ENCODE measurements around the gene GPSM1.

Gene GPSM1

DNA sequence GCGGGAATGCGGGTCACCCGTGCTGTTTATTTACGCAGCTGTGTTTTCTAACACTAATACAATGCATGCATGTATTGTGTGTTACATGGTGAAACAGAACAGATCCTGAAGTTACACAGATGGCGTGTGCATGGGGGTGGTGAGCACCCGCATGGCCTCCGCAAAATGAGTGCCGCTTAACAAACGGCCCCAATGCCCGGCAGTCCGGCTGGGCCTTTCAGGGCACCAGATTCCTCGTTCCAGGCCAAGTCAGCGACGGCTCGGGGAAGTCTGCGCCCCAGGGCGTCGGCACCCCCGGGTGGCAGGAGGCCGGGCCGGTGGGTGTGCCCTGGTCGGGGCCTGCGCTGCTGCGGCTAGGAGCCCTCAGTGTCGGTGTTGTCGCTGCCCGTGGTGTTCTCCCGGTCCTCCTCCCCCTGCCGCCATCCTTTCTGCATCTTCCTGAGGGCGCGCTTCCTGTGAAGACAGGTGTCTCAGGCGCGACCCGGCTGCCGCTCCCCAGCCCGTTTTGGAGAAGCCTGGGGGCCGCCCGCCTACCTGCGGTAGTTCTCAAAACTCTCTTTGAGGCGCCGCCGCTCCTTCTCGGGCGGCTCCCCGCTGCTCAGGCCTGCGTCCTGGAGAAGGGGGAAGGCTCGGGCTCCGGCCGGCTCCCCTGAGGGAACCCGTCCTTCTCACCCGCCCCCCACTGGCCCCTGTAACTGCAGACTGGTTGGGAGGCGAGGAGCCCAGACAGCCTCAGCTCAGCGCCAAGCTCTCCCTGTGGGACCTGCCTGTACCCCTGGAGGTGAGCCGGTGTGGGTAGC is 36.8 kb downstream of the GPSM1 start:
- no peak for DNase-seq

DNA sequence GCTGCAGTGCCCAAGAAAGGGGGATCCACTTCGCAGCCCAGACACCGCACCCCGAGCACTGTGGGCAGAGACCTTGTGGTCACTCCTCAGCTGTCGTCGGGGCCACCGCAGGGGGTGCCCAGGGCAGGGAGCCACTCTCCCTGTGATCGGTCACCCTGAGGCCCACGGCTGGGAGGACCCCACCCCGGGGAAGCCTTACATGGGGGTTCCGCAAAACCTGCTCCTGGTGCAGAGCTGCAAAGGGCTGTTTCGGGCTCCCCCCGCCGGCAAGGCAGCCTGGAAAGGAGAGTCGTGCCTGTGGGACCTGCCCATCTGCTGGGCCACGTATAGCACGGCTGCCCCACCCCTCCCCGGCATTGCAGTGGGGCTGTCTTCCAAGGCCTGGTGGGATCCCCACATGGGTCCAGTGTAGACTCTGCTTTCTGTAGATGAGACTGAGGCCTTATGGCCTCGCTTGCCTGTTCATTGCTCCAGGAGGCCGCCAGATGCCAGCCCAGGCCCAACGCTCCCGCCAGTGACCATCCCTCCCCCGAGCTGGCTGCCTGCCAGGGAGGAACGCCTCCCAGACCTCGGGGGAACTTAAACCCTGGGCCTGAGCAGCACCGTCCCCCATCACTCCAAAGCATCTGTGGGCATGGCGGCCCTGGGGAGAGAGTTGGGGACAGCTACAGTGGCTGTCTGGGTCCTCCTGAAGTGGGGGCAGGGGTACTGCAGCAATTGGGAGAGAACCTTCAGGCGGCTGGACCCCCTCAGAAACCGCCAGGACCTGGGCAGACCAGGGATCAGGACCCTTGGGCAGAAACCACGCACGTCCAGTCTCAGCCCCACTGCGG is 37.8 kb downstream of the GPSM1 start:
- no peak for DNase-seq

DNA sequence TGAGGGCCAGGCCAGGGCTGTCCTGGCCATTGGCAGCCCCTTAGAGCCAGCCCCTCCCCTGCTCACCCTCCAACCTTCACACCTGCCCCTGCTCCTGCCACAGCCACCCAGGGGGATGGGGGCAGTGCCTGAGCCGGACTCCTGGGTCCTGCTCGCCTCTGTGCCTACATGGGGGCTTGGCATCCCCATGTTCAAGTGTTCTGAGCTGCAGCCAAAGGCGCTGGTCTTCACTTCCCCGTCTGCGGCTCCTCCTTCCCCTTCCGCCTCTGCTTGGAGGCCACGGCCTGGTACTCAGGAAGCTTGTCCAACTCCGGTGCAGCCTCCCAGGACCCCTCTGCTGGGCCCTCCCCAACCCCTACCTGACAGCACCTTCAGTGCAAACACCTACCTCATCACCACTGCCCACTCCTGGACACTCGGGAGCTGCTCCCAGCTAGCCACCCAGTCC is 38.5 kb downstream of the GPSM1 start:
- DNase-seq: peak; percentile 50

DNA sequence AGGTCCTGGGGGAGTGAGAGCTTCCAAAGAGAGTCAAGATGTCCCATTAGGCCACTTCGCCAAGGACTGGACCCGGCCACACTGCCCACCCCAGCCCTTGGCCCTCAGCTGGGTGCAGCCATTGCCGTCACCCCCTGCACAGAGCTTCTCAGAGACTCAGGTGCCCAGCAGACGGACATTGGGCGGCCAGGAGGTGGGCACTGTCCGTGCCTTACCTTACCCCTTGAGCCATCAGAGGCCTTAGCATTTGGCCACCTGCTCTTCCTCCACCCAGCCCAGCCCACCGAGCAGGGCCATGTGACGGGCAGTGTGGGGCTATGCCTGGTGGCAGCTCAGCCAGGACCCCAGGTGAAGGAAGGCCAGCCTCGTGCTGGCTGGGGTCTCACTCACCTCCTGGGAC is 39.5 kb downstream of the GPSM1 start:
- no peak for DNase-seq

DNA sequence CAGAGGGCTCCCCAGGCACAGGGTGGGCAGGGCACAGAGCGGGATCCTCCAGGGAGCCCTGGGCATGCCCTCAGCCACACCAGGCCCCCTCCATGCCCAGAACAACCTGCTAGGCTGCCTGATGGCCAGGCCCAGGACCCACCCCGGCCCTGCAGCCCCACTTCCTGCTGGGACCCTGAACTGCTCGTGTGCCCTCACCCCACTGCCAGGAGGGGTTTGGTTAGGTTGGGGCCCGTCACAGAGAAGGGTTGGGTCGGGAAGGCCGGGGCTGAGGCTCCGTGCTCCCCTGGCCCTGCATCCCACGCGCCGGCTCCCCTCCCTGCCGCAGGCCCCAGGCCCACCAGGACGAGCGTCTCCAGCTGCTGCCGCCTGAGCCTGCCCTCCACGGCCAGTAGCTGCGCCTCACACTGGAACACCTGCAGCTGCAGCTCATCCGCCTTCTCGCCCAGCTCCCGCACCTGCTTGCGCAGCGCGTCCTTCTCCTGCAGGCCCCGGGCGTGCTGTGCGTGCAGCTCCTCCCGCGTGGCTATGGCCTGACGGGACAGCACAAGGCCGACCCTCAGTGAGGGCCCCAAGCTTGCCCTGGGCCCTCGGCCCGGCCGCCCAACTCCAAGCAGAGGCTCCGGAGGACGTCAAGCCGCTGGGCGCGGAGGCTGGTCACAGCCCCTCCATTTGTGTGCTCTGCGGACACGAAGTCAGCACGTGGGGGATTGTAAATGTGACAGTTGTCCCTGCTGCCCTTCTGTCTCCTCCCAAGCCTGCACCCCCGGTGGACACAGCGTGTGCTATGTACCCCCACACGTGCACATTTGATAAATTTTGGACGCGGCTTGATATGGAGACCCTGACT is 40.2 kb downstream of the GPSM1 start:
- DNase-seq: no peak

DNA sequence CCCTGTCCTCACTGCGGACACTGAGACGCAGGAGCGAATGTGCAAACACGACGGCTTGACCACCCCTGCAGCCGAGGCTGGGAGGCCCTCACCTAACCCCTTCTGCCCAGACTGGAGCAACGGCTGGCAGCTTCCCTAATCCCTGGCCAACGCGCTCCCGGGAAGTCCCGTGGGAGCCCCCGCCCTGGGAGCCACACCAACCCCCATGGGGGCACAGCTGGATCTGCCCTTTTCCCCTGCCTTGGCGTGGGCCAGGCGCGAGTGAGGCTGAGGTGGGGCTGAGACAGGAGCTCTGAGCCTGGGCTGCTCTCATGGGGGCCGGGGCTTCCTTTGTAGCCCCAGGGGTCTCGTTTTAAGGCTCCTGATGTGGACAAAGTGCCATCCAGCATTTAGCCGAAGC is 40.9 kb downstream of the GPSM1 start:
- DNase-seq: no peak

DNA sequence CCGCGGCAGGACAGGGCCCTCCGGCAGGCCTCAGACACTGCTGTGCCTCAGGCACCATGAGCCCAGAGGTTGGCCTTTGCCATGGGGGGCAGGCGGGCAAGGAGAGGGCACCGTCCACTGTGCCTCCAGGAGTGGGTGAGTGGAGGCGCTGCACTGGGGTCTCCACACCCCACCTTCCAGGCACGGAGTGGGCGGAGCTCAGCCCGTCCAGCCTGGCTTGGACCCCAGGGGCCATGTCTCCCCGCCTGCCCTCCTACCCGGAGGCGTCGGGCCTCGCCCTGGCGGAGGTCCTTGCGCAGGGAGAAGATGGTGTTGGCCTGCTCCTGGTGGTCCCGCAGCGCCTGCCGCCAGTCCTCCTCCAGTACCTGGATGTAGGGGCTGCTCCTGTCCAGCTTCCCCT is 42.7 kb downstream of the GPSM1 start:
- no peak for DNase-seq

DNA sequence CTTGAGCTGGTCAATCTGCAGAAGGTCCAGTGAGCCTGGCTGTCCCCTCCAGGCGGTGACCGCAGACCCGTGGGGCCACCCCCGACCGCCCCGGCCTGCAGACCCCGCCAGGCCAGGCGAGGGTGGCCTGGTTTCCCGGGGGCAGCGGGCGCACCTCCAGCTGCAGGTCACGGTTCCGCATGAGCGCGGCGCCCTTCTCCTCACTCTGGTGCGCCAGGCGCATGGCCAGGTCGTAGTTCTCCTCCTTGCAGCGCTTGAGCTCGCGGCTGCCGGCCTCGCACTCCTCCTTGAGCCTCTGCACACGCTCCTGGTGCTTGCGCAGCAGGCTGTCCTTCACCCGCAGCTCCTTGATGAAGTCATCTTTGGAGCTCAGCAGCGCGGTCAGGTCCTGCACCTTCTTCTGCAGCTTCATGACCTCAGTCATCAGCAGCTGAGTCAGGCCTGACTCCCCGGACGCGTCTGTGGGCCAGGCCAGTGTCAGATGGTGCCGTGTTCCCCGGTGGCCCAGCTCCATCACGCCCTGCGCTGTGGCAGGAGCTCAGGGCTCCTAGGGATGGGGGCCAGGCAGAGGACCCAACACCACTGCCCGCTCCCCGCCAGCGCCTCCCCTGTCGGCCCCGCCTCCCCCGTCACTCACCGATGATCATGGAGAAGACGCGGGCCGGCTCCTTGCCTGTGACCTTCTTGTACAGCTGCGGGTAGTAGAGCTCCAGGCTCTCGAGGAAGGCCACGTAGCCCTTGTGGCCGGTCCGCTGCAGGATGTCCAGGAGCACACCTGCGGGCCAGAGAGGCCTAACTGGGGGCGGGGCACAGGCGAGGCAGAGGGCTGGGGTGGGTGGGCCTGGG is 43.6 kb downstream of the GPSM1 start:
- DNase-seq: no peak

DNA sequence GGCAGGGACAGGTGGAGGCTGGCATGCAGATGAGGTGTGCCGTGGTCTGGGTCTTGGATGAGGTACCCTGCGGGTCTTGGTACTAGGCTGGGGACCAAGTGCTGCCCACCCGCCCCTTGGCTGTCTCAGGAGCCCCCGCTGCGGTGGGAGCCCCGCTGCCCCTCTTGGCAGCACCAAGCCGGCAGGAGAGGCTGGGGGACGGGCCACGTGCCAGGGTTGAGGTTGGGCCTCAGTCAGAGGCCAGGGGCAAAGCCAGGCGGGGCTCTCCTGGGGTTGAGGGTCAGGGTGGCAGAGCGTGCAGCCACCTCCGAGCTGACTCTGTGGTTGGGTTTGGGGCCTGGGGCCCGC is 44.2 kb downstream of the GPSM1 start:
- DNase-seq: no peak

DNA sequence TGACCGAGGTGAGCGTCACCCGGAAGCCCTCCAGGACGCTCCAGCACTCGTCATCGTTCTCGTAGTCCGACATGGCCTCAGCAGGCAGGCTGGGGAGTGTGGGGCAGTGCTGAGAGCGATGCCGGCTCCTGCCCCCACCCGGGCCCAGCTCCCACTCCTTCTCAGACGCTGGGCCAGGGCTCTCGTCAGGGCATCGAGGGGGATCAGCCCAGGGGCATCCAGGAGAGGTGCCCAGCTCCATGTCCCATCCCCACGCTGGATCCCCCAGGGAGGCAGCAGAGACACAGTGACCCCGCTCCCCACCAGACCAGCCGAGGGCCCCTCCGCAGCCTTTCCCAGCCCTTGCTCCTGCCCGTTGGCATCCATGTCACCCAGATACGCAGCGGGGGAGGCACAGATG is 44.7 kb downstream of the GPSM1 start:
- no peak for DNase-seq

DNA sequence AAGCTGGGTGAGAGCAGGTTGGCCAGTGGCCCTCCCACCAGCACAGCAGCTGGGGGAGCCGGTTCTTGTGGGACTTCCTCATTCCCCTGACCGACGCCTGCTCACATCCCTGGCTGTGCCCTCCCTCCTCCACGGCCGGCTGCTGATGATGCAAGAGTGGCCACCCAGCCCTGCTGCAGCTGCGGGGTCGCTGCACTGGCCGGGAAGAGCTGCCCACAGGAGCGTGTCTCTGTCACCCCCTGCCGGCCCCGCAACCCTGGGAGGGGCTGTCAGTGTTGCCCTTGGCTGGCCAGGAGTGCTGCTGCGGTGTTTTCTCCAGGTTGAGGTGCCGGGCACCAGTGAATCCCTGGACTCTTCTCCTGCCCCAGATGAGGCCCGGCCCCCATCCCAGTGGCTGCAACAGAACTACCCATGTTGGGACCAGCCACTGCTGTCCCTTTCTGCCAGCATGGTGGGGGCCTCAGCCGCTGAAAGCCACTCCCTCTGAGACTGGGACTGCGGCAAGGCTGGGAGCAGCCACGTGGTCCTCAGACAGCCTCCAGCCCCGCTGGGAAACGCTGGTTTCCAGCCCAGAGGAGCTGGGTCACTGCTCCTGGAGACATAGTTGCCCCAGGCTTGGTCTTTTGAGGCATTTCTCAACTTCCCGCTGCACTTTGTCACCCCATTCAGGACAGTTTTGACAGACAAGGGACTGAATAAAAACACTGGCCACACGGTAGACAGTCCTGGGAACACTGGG is 45.4 kb downstream of the GPSM1 start:
- DNase-seq: peak; percentile 46

DNA sequence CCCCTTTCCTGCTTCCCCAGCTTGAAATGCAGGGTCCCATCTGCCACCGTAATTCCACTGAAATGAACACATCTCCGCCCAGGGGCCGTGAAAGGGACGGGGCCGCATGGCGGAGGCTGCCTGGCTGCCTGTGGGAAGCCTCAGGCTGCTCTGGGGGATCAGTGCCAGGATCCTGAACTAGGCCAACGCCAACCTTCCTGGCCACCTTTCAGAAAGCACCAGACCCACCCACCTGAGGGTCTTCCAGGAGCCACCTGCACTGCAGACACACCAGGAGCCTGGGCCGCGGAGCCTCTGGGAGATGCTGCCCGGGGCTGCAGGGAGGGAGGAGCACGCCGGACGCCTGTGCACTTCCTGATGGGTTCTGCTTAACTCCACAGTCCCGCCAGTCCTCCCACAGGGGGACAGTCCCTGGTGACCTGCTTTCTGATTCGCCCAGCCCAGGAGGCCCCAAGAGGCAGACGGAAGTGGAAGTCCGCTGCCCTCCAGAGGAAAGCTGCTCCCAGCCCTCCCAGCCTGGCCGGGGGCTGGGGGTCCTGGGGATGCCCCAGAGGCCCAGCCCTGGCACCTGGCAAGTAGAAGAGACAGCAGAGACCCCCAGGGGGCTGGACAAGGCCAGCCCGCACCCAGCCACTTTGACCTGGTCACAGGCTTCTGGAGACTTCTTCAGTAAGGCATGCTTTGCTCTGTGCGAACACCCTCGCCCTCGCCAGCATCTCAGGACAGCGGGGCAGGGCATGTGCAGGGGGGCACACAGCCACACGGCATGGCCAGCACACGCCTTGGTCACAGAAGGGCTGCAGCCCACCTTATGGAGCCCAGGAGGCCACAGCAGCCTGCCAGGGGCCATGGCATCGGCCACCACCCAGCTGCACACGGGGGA is 46.2 kb downstream of the GPSM1 start, which contains the start of gene CARD9:
Gene CARD9 (minus strand): TSS at position 370 of the 883 bp plus-strand sequence. CDS start 1,591 bp downstream, outside the sequence.
- DNase-seq: no peak

DNA sequence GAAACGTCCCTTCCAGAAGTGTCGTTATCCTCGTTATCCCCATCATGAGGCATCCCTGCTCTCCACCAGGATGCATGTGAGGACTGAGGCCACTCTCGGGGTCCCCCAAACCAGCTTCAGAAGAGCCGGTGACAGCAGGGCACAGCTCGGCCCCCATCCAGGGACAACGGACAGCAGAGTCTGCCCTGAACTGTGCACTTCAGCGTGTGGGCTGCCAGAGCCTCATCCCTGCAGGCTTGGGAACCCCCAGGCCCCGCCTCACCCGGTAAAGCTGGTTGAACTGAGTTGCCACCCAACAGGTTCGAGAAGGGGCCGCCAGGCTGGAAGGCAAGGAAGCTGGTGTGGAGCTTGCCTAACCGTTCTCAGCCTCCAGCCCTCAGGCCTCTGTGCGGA is 46.8 kb downstream of the GPSM1 start:
- DNase-seq: no peak

DNA sequence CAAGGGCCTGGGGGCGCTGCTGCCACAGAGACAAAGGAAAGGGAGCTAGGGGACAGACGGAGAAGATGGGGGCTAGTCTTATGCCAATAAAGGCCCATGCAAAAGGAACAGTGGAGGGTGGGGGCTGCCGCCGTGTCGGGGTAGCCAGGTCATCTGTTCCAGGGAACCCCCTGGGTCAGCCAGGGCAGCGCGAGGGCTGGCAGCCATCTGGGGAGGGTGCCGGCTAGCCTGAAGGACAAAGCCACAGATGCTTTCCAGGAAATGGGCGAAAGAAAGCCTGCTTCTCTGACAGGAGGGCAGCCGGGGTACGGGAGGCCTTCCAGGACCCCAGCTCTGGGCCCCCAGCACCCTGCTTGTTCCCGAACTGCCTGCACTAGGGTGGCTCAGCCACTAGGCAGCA is 47.8 kb downstream of the GPSM1 start:
- DNase-seq: no peak

DNA sequence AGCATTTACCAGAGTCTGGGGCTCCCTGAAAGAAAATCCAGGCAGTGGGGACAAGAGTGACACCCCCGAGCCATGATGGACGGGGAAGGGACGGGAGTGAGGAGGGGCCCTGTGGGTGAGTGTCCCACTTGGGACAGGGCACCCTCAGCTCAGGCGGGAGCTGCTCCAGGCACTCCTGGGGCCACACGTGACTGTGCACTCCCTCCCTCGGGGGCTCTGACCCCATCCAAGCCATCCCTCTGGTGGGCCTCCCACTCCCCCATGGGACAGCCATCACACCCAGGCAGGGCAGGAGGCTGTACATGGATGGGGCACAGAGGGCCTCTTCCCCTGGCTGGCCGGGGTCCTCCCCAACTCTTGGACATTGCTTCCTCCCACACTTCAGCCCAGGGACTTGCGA is 49.1 kb downstream of the GPSM1 start:
- DNase-seq: no peak

DNA sequence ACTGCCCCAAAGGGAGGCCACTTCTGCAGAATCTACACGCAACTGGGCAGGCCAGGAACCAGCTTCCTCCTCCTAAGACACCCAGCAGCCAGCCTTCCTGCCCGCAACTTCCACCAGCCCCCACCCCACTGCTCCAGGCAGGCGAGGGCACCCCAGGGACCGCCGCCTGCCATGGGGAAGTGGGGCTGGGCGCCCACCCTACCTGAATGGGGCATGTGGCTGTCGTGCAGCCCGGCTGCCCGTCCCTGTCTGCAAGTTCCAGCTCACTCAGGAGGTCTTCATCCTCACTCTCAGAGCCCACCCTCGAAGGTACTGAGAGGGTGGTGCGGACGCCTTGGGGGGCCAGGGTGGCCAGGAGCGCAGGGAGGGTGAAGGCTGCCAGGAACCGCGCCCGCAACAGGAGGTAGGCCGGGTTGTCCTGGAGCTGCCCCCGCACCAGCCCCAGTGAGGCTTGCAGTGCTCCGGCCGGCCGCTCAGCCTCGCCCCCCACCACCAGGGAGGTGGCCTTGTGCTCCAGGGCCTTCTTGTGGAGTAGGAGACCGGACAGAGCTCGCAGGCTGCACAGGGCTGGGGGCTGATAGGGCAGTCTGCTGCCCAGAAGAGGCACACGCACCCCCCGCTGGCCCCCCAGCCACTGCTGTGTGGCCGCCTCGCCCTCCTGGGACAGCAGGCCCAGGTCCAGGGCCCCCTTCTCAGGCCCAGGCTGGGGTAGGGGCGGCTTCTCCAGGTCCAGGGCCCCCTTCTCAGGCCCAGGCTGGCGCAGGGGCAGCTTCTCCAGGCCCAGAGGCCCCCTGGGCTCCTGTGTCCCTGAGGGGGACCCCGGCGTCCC is 50.2 kb downstream of the GPSM1 start:
- no peak for DNase-seq

DNA sequence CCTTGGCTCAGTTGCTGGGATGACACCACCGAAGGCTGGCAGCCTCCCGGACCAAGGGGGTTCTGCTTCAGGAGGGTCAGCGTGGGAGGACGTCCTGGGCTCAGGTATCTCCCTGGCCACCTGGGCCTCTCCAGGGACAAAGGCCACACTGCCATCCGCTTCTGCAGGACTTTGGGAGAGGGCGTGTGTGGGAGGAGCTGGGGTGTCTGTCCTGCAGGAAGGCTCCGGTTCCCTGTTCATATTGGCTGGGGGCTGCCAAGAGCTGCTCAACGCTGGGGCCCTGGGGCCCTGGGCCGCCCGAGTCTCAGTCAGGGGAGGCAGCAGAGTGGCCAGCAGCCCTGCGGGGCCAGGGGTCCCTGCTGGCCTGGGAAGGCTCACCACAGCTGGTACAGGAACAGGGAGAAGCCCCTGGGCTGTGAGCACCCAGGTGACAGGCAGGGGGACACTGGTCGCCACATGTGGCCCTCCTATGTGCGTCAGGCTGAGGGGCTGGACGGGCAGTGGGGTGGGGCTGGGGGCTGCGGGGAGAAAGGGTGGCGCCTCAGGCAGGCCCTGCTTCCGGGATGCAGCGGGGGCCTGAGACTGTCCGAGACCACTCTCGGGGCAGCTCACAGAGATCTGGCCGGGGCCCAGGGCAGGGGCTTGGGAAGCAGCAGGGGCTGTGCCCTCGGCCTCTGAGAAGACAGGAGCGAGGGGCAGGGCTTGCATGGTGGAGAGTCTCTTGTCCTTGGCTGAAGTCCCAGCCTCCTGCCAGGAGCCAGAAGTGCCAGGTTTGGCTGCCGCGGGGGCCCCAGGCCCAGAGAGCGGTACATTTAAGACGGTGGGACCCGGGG is 51.0 kb downstream of the GPSM1 start:
- no peak for DNase-seq

DNA sequence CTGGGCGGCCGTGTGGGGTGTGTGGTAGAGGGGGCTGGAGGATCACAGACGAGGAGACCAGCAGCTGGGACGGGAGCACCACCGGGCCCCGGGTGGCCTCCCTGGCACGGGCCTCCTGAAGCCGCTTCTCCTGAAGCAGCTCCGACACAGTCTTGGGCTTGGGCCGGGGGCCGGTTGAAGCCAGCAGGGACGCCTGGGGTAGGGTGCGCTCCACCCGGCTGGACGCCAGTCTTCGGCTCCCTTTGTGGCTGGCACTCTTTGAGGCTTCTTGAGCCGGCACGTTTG is 51.6 kb downstream of the GPSM1 start:
- no peak for DNase-seq

DNA sequence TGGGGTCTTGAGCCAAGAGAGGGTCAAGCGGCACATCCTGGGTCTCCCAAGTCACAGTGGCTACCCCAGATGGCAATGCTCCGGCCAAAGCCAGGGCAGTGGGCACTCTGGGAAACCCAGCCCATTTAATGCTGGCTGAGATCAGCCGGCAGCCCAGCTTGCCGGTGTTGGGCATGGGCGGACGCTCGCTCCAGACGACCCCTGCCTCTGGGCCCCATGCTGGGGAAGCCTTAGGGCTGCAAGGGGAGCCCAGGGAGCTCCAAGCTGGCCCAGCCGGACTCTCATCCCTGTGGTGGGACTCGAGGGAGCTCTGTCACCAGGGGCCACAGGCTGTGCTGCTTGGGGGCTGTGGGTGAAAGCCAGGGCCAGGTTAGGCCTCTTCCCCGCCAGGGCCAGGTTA is 52.1 kb downstream of the GPSM1 start:
- no peak for DNase-seq
